Transverse colon (tissue), 4 donors: ENCODE measurements around the gene GEMIN5.

Source experiments
- CTCF ChIP-seq, 5 experiments: fragments of 200-600 bp in 3 of 5; fragments of 450-650 bp in 2 of 5; sonication (generic) in 3 of 5; IDR thresholded peaks; 1 replicate in 2 of 5; 2 replicates in 3 of 5; pipeline ENCODE4 v1.5.1; 2016 to 2017; ENCODE audit warnings: antibody characterized with exemption in 5 of 5, inconsistent platforms in 3 of 5, mild to moderate bottlenecking in 2 of 5, moderate library complexity in 1 of 5
- EP300 ChIP-seq: sonication (generic); formaldehyde crosslinking; IDR thresholded peaks from one replicate; pipeline ENCODE4 v1.6.1; 2017; ENCODE audit warnings: antibody characterized with exemption, low read depth
- POLR2A ChIP-seq: fragments of 450-650 bp; IDR thresholded peaks from one replicate; pipeline ENCODE4 v1.6.1; 2016; ENCODE audit warnings: antibody characterized with exemption, mild to moderate bottlenecking, moderate library complexity
- POLR2AphosphoS5 ChIP-seq, 3 donors: sonication (generic); formaldehyde crosslinking; IDR thresholded peaks; one replicate each; pipeline ENCODE4 v1.6.1; 2016; ENCODE audit warnings: antibody characterized with exemption in 3 of 3

- no peak for TF ChIP-seq POLR2A
- no peak for TF ChIP-seq CTCF (IDR thresholded peaks at IDR 0.05)
- TF ChIP-seq EP300, result no peak
- TF ChIP-seq POLR2AphosphoS5 (IDR thresholded peaks at IDR 0.05), result no peak
Observed at GRCh38 chr5:154866841-154867240, 71.2 kb downstream of the GEMIN5 start.
